ENCODE measurements around the gene CRAT. TPM values are rescaled to one million over a fixed set of nuclear protein-coding genes. Genes with fewer than 3 reads are reported as not detected.

The CRAT gene
- total RNA-seq, 1 donor from 2014 or later, result 29.1 TPM

GRCh38 chr9:129100383-129101169 is 10.0 kb downstream of the CRAT start:
- Histone ChIP-seq H3K27me3 (ENCODE audit: control insufficient read depth, insufficient read depth, low read length) (no peaks in the 10 kb centered on the region), H3K36me3 (ENCODE audit: control insufficient read depth, insufficient read depth, low read length) (no peaks in the 10 kb centered on the region), H3K4me3 (ENCODE audit: low read depth, low read length) (no peak overlapping the region)
- no peak for DNase-seq (ENCODE audit: low read depth)
- TF ChIP-seq CTCF (IDR thresholded peaks at IDR 0.05; ENCODE audit: insufficient read depth, low read length, poor library complexity, severe bottlenecking), result no peak

DNA sequence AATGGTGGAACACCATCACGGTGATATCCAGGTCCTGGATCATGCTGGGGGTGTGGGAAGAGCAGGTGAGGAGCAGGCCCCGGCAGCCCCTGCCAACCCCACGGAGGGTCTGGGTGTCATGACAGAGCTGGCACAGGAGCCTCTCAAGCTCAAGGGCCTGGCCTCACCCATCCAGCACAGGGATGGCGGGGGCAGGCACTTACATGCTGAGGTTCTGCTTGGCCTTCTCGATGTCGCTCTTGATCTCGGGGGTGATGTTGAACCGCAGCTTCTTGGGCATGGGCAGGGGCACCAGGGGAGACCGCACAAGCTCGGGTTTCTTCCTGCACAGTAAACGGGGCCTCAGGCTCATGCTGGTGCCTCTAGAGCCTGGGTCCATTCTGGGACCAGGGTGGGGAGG is 12.3 kb downstream of the CRAT start:
- H3K4me3 ChIP-seq (ENCODE audit: low read depth, low read length), result no peak overlapping the region
- no peaks in the 10 kb centered on the region for H3K27me3 ChIP-seq (ENCODE audit: control insufficient read depth, insufficient read depth, low read length)
- no peak for TF ChIP-seq CTCF (IDR thresholded peaks at IDR 0.05; ENCODE audit: insufficient read depth, low read length, poor library complexity, severe bottlenecking)
- no peaks in the 10 kb centered on the region for H3K36me3 ChIP-seq (ENCODE audit: control insufficient read depth, insufficient read depth, low read length)
- no peak for DNase-seq (ENCODE audit: low read depth)

GRCh38 chr9:129097671-129098306 is 12.8 kb downstream of the CRAT start:
- no peaks in the 10 kb centered on the region for H3K27me3 ChIP-seq (ENCODE audit: control insufficient read depth, insufficient read depth, low read length)
- H3K36me3 ChIP-seq (ENCODE audit: control insufficient read depth, insufficient read depth, low read length), result no peaks in the 10 kb centered on the region
- TF ChIP-seq CTCF (IDR thresholded peaks at IDR 0.05; ENCODE audit: insufficient read depth, low read length, poor library complexity, severe bottlenecking), result no peak
- no peak overlapping the region for H3K4me3 ChIP-seq (ENCODE audit: low read depth, low read length)
- no peak for DNase-seq (ENCODE audit: low read depth)

DNA sequence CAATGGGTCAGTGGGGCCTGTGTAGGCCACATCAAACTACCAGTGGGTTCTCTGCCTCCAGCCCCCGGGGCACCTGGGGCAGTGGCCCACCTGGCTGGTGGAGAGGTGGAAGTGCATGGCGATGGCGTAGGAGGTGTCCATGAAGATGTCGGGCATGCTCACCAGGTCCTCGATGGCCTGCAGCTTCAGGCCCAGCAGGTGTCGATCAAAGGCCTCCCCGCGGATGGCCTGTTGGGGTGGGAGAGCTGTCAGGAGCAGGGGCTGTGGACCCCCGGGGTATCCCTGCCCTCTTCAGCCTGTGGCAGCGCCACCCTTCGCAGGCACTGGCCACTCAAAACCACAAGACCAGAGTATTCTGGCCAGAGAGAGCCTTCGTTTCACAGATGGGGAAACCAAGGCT is 14.7 kb downstream of the CRAT start:
- no peaks in the 10 kb centered on the region for H3K36me3 ChIP-seq (ENCODE audit: control insufficient read depth, insufficient read depth, low read length)
- H3K4me3 ChIP-seq (ENCODE audit: low read depth, low read length), result no peak overlapping the region
- H3K27me3 ChIP-seq (ENCODE audit: control insufficient read depth, insufficient read depth, low read length), result no peaks in the 10 kb centered on the region
- no peak for DNase-seq (ENCODE audit: low read depth)
- TF ChIP-seq CTCF (IDR thresholded peaks at IDR 0.05; ENCODE audit: insufficient read depth, low read length, poor library complexity, severe bottlenecking), result no peak

DNA sequence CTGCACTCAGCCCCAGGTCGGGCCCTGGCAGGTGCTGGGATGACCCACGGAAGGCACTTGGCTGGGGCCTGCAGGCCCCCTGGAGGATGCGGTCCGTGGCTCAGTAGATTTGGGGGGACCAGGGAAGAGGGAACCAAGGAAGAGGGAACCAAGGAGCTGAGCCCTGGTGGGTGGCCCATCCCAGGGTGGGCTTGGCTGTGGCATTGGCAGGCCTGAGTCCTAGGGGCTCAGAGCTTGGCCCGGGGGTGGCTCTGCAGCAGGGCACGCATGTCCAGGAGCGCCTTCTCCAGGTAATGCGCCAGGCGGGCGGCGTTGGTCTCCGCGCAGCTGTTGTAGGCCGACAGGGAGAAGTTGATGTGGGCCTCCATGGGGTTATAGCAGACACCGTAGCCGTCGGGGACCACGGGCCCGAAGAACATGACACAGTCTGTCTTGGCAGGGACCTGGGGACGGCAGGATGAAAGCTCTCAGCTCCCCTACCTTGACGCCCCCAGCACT is 15.4 kb downstream of the CRAT start:
- H3K27me3 ChIP-seq (ENCODE audit: control insufficient read depth, insufficient read depth, low read length), result no peaks in the 10 kb centered on the region
- no peak for TF ChIP-seq CTCF (IDR thresholded peaks at IDR 0.05; ENCODE audit: insufficient read depth, low read length, poor library complexity, severe bottlenecking)
- no peak overlapping the region for H3K4me3 ChIP-seq (ENCODE audit: low read depth, low read length)
- no peak for DNase-seq (ENCODE audit: low read depth)
- no peaks in the 10 kb centered on the region for H3K36me3 ChIP-seq (ENCODE audit: control insufficient read depth, insufficient read depth, low read length)
